ENCODE measurements around the gene PFKL. TPM values are rescaled to one million over a fixed set of nuclear protein-coding genes. Genes with fewer than 3 reads are reported as not detected.

The PFKL gene
- total RNA-seq, 4 donors from 2014 or later: 104 to 145 (median 136) TPM

DNA sequence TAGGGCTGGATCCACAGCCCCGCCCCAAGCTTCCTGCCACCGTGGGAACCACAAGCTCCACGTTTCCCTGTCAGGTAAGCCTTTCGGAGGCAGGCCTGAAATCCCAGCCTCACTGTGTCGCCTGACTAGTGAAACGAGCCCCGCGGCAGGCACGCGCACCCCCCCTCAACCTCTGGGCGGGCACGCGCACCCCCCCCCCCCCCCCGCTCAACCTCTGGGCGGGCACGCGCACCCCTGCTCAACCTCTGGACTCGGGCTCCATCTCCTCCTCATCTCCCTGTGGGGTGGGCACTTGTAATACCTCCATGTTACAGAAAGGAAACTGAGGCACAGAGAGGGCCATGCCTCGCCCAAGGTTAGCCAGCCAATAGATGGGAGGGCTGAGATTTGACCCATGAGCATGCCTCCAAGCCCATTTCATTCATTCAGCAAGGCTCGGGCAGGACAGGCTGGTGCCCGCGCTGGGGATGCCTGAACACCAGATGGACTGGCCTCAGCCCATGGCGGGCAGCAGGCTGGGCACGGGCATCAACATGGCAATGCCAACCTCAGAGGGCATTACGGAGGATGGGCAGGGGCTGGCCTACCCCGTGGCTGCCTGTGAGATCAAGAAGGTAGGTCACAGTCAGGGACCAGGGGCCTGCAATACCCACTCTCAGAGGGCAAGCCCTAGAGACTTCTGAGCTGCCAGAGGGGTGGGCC, 34.6 kb downstream of the PFKL start:
- H3K4me3 ChIP-seq (ENCODE audit: low read depth, poor library complexity, severe bottlenecking): no peak overlapping the region
- intact Hi-C loops (cut with DNase I; ENCODE audit: low total_unique reads): no loop called here
- WGBS, 2 donors: 58 to 76% methylated on average over 22 of the region's 26 CpGs
- no peak for TF ChIP-seq POLR2A (IDR thresholded peaks at IDR 0.05)
- TF ChIP-seq, protein P1, sequence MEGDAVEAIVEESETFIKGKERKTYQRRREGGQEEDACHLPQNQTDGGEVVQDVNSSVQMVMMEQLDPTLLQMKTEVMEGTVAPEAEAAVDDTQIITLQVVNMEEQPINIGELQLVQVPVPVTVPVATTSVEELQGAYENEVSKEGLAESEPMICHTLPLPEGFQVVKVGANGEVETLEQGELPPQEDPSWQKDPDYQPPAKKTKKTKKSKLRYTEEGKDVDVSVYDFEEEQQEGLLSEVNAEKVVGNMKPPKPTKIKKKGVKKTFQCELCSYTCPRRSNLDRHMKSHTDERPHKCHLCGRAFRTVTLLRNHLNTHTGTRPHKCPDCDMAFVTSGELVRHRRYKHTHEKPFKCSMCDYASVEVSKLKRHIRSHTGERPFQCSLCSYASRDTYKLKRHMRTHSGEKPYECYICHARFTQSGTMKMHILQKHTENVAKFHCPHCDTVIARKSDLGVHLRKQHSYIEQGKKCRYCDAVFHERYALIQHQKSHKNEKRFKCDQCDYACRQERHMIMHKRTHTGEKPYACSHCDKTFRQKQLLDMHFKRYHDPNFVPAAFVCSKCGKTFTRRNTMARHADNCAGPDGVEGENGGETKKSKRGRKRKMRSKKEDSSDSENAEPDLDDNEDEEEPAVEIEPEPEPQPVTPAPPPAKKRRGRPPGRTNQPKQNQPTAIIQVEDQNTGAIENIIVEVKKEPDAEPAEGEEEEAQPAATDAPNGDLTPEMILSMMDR (IDR thresholded peaks at IDR 0.05): no peak
- DNase-seq (ENCODE audit: low spot score in 2 of 2): no peak

GRCh38 chr21:44335266-44336059, 35.6 kb downstream of the PFKL start:
- no peak overlapping the region for H3K4me3 ChIP-seq (ENCODE audit: low read depth, poor library complexity, severe bottlenecking)
- 84 to 96% methylated on average over 20 to 22 of the region's 24 CpGs for WGBS, 2 donors
- DNase-seq (ENCODE audit: low spot score in 2 of 2): no peak
- intact Hi-C loops (cut with DNase I; ENCODE audit: low total_unique reads): no loop called here
- TF ChIP-seq POLR2A (IDR thresholded peaks at IDR 0.05): no peak
- TF ChIP-seq, protein P1 (IDR thresholded peaks at IDR 0.05): no peak

DNA sequence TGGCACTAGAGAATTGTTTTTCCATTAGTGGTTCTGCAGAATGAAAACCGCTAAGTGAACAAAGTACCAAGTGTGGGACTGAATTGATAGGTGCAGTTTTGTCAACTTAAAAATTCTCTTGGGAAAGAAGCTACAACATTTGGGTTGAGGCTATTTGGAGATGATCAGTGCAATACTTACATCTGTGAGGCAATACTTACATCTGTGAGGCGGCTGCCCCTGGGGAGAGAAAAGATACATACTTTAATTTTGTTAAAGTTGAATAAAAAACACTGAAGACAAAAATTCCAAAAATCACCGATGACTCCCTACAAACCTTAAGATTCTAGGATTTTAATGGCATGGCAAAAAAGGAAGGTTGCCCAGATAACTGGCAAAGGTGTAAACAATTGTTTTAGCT, 37.6 kb downstream of the PFKL start:
- no peak overlapping the region for H3K4me3 ChIP-seq (ENCODE audit: low read depth, poor library complexity, severe bottlenecking)
- no peak for DNase-seq (ENCODE audit: low spot score in 2 of 2)
- intact Hi-C loops (cut with DNase I; ENCODE audit: low total_unique reads): no loop called here
- WGBS, 2 donors: 78 to 81% methylated on average over 3 of the region's 3 CpGs
- TF ChIP-seq, protein P1 (IDR thresholded peaks at IDR 0.05): no peak
- no peak for TF ChIP-seq POLR2A (IDR thresholded peaks at IDR 0.05)

DNA sequence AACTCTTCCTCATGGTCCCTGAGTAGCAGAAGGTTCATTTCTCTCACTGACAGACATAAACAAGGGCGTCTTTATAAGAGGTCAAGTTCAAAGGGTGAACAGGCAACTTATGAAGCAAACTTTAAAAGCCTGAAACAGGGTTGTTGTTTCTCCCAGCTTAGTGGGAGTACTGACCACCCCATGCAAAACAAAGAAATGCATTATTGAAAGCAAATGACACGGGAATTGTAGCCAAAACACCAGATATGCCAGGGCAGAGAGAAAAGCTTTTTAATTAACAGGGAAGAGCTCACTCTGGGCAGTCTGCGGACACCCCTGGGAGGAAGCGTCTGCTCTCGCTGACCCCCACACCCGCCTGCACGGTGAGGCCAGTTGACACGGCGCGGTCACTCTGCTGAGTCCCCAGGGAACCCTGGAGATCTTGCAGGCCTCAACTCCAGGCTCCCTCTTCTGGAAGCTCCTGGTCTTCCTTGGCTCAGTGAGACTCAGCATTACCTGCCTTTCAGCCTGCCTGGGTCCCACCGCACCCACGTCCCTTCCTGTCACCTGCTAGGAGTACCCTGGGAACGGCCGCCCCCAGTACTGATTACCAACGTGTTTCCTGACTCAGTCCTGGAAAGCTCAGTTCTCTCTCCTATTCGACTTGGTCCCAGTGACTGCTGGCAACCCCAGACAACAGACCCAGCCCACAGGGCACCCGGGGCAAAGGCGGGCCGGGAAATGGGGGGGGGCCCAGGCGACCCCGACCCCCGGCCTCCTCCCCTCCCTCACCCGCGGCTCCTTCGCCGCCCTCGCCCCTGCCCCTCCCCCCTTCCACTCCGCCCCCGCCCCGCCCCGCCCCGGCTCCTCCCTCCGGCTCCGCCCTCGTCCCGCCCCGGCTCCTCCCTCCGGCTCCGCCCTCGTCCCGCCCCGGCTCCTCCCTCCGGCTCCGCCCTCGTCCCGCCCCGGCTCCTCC, 38.4 kb downstream of the PFKL start:
- DNase-seq (ENCODE audit: low spot score in 2 of 2): peak; percentile 65 to 94
- intact Hi-C loops (cut with DNase I; ENCODE audit: low total_unique reads): no loop called here
- H3K4me3 ChIP-seq (ENCODE audit: low read depth, poor library complexity, severe bottlenecking): no peak overlapping the region
- no peak for TF ChIP-seq POLR2A (IDR thresholded peaks at IDR 0.05)
- TF ChIP-seq, protein P1 (IDR thresholded peaks at IDR 0.05): no peak
- WGBS, 2 donors: 9 to 13% methylated on average over 20 to 22 of the region's 47 CpGs

Measured in lower leg skin (tissue), 4 donors.